Osteocyte (in vitro differentiated cells): ENCODE measurements around the gene GPC6. TPM values are rescaled to one million over a fixed set of nuclear protein-coding genes. Genes with fewer than 3 reads are reported as not detected.

Experiments used
- DNase-seq: peaks from one replicate; pipeline ENCODE4 v3.0.0; 2021; ENCODE audit warnings: mixed read lengths; ENCODE audit not compliant: unreplicated experiment; ENCODE audit errors: extremely low spot score
- H3K27ac Mint-ChIP-seq: one replicate; pipeline ENCODE4 v1.8.0; 2021; ENCODE audit warnings: mild to moderate bottlenecking, mixed read lengths; ENCODE audit not compliant: unreplicated experiment
- H3K27me3 Mint-ChIP-seq: one replicate; pipeline ENCODE4 v1.8.0; 2021; ENCODE audit warnings: mixed read lengths; ENCODE audit not compliant: unreplicated experiment
- H3K36me3 Mint-ChIP-seq: one replicate; pipeline ENCODE4 v1.8.0; 2021; ENCODE audit warnings: mixed read lengths; ENCODE audit not compliant: unreplicated experiment
- H3K4me1 Mint-ChIP-seq: one replicate; pipeline ENCODE4 v1.8.0; 2021; ENCODE audit warnings: mixed read lengths; ENCODE audit not compliant: unreplicated experiment
- H3K4me3 Mint-ChIP-seq: one replicate; pipeline ENCODE4 v1.8.0; 2021; ENCODE audit warnings: mild to moderate bottlenecking, moderate library complexity, mixed read lengths; ENCODE audit not compliant: unreplicated experiment
- H3K9me3 Mint-ChIP-seq: one replicate; pipeline ENCODE4 v1.8.0; 2021; ENCODE audit warnings: mixed read lengths; ENCODE audit not compliant: unreplicated experiment
- CTCF ChIP-seq: fragments of 200-600 bp; sonication (generic); IDR thresholded peaks from 2 replicates; pipeline ENCODE4 v1.5.0; 2021; ENCODE audit warnings: antibody characterized with exemption, mild to moderate bottlenecking, moderate library complexity
- total RNA-seq: library from RNA; stranded (reverse); gene quantifications from 2 replicates; pipeline ENCODE4 v1.2.1, GENCODE V29; 2021

Gene GPC6
- total RNA-seq, 1 donor from 2014 or later, result 125 TPM

DNA sequence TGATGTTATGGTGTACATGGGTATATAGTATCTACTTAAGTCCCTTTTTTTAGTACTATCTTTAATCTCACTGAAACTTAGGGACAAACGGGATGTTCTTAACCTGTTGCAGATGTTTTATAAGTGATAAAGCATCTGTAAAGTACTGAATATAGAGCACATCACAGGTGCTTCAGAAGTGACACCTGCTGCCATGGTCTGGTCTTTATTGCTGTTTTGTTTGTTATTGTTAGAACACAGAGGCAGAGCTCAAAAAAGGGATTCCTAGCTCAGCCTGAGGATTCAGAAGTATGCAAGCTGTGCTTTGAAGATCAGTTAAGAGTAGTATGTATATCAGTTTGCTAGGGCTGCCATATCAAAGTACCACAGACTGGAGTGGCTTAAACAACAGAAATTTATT is 1033.4 kb downstream of the GPC6 start:
- H3K4me3 Mint-ChIP-seq, result no peak overlapping the region
- H3K27ac Mint-ChIP-seq, result no peak overlapping the region
- H3K27me3 Mint-ChIP-seq, result no peaks in the 10 kb centered on the region
- peaks cover 20% of the 10 kb centered on the region for H3K4me1 Mint-ChIP-seq
- DNase-seq, result no peak
- no peak for TF ChIP-seq CTCF
- H3K9me3 Mint-ChIP-seq, result no peaks in the 10 kb centered on the region
- peaks cover 5% of the 10 kb centered on the region for H3K36me3 Mint-ChIP-seq

GRCh38 chr13:94261163-94261562 is 1034.6 kb downstream of the GPC6 start:
- Mint-ChIP-seq H3K9me3 (no peaks in the 10 kb centered on the region), H3K27ac (no peak overlapping the region), H3K27me3 (no peaks in the 10 kb centered on the region), H3K36me3 (peaks cover 1% of the 10 kb centered on the region), H3K4me1 (peaks cover 16% of the 10 kb centered on the region), H3K4me3 (no peak overlapping the region)
- TF ChIP-seq CTCF, result no peak
- DNase-seq, result no peak

GRCh38 chr13:94263038-94263437 is 1036.4 kb downstream of the GPC6 start:
- H3K9me3 Mint-ChIP-seq, result no peaks in the 10 kb centered on the region
- peaks cover 9% of the 10 kb centered on the region for H3K4me1 Mint-ChIP-seq
- H3K4me3 Mint-ChIP-seq, result no peak overlapping the region
- H3K36me3 Mint-ChIP-seq, result peaks cover 2% of the 10 kb centered on the region
- no peak for TF ChIP-seq CTCF
- no peak for DNase-seq
- no peak overlapping the region for H3K27ac Mint-ChIP-seq
- no peaks in the 10 kb centered on the region for H3K27me3 Mint-ChIP-seq

DNA sequence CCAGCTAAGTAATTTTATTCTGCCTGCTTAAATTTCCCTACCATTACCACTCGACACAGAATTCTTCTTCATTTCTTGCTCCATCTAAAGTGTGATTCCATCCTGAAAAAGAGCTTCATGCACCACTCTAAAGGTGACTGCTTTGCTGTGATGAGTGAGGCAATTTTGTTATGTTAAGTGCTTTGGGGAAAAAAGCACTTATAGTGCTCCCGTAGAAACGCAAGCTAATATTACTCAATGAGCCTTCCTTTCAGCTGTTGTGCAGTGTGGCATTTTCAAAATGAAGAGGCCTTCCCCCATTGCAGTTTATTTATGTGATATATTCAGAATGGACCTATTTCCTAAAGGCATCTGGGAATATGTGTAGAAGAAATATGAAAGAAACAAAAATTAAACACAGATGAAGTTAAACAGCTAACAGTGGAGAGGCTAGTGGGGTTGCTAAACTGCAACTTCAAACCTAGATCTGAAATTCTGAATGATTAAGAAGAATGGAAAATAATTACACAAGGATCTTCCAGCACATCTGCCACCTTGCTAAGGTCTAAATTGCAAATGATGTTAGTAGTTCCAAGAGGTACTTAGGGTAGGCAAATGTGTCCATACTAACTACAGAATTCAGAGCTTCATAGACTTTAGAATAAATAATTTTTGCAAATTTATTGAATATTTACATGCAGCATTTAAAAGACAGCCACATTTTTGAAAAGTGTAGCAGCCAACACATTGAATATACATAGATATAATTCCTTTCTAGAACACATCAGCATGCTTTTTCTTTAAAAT is 1041.2 kb downstream of the GPC6 start:
- Mint-ChIP-seq H3K9me3 (peaks cover 8% of the 10 kb centered on the region), H3K27me3 (no peaks in the 10 kb centered on the region), H3K4me1 (peaks cover 23% of the 10 kb centered on the region), H3K36me3 (peaks cover 8% of the 10 kb centered on the region), H3K27ac (no peak overlapping the region), H3K4me3 (no peak overlapping the region)
- TF ChIP-seq CTCF, result no peak
- no peak for DNase-seq

- Mint-ChIP-seq H3K4me1 (peaks cover 29% of the 10 kb centered on the region), H3K27ac (no peak overlapping the region), H3K4me3 (no peak overlapping the region), H3K36me3 (peaks cover 15% of the 10 kb centered on the region), H3K27me3 (no peaks in the 10 kb centered on the region), H3K9me3 (peaks cover 8% of the 10 kb centered on the region)
- no peak for DNase-seq
- no peak for TF ChIP-seq CTCF
Observed at GRCh38 chr13:94268661-94269060, 1042.1 kb downstream of the GPC6 start.
